HepG2 (cell line): ENCODE data around the gene PKP4. TPM values are rescaled to one million over a fixed set of nuclear protein-coding genes. Genes with fewer than 3 reads are reported as not detected.
A peak's percentile ranks its signal among the peaks of the same experiment; 100 is the strongest.

Source experiments
- ARID5B ChIP-seq: IDR thresholded peaks from 2 replicates; pipeline ENCODE4 v1.4.0; 2020; ENCODE audit warnings: mild to moderate bottlenecking, missing genetic modification reagents
- DBP ChIP-seq: sonication (generic); formaldehyde crosslinking; IDR thresholded peaks from 2 replicates; pipeline ENCODE4 v1.4.0; 2020; ENCODE audit warnings: missing genetic modification reagents; ENCODE audit errors: not compliant biosample characterization
- GATAD1 ChIP-seq: IDR thresholded peaks from 2 replicates; pipeline ENCODE4 v1.6.1; 2016; ENCODE audit warnings: missing genetic modification reagents, missing compliant biosample characterization
- ISL2 ChIP-seq: sonication (generic); formaldehyde crosslinking; IDR thresholded peaks from 2 replicates; pipeline ENCODE4 v1.5.0; 2020; ENCODE audit warnings: missing genetic modification reagents
- KLF12 ChIP-seq: sonication (generic); formaldehyde crosslinking; IDR thresholded peaks from 2 replicates; pipeline ENCODE4 v1.4.0; 2020; ENCODE audit warnings: missing genetic modification reagents, borderline replicate concordance
- KMT2A ChIP-seq: sonication (generic); formaldehyde crosslinking; IDR thresholded peaks from 2 replicates; pipeline ENCODE4 v1.4.0; 2020; ENCODE audit warnings: missing genetic modification reagents
- RARA ChIP-seq: IDR thresholded peaks from 2 replicates; pipeline ENCODE4 v1.6.1; 2016; ENCODE audit warnings: missing genetic modification reagents, missing compliant biosample characterization
- SIN3A ChIP-seq: IDR thresholded peaks from 2 replicates; pipeline ENCODE4 v1.6.1; 2011; ENCODE audit warnings: low read depth, mild to moderate bottlenecking, control low read depth, low read length, borderline replicate concordance
- SOX6 ChIP-seq, 2 experiments: fragments of 450-650 bp in 1 of 2; sonication (generic) in 1 of 2; formaldehyde crosslinking in 1 of 2; IDR thresholded peaks; 2 replicates each; pipeline versions ENCODE4 v1.4.0 to v1.6.1; 2017 to 2020; ENCODE audit warnings: antibody characterized with exemption in 1 of 2, mild to moderate bottlenecking in 1 of 2, missing genetic modification reagents in 1 of 2
- TARDBP ChIP-seq: sonication (generic); formaldehyde crosslinking; IDR thresholded peaks from 2 replicates; pipeline ENCODE4 v1.8.0; 2022; ENCODE audit warnings: mild to moderate bottlenecking, missing genetic modification reagents
- ZC3H4 ChIP-seq: sonication (generic); formaldehyde crosslinking; IDR thresholded peaks from 2 replicates; pipeline ENCODE4 v1.4.0; 2020; ENCODE audit warnings: missing genetic modification reagents, borderline replicate concordance
- ZGPAT ChIP-seq: IDR thresholded peaks from 2 replicates; pipeline ENCODE4 v1.6.1; 2016; ENCODE audit warnings: mild to moderate bottlenecking
- ZNF138 ChIP-seq: sonication (generic); formaldehyde crosslinking; IDR thresholded peaks from 2 replicates; pipeline ENCODE4 v1.5.0; 2020; ENCODE audit warnings: mild to moderate bottlenecking, low read depth, missing genetic modification reagents
- ZNF335 ChIP-seq: sonication (generic); formaldehyde crosslinking; IDR thresholded peaks from 2 replicates; pipeline ENCODE4 v1.4.0; 2020; ENCODE audit warnings: missing genetic modification reagents
- ZNF460 ChIP-seq: sonication (generic); formaldehyde crosslinking; IDR thresholded peaks from 2 replicates; pipeline ENCODE4 v1.5.1; 2020; ENCODE audit warnings: missing genetic modification reagents, mild to moderate bottlenecking, borderline replicate concordance
- ZNF572 ChIP-seq: sonication (generic); formaldehyde crosslinking; IDR thresholded peaks from 2 replicates; pipeline ENCODE4 v1.5.1; 2020; ENCODE audit warnings: mild to moderate bottlenecking, missing genetic modification reagents
- ZNF850 ChIP-seq: sonication (generic); formaldehyde crosslinking; conservative IDR thresholded peaks from 2 replicates; pipeline ENCODE4 v1.9.0; 2021; ENCODE audit warnings: mild to moderate bottlenecking, missing genetic modification reagents
- polyA plus RNA-seq, 8 experiments: library from polyadenylated mRNA; depleted of rRNA in 3 of 8; stranded (reverse) in 7 of 8; unstranded in 1 of 8; fragments of >200 nt; fragmentation: Illumina TruSeq in 4 of 8; extraction: Trizol in 4 of 8; gene quantifications; 2 replicates each; pipeline versions ENCODE4 v1.2.1 to v1.2.3, GENCODE V29; 2011 to 2016; ENCODE audit warnings: low read depth in 4 of 8, missing spikeins in 1 of 8, mixed read lengths in 1 of 8; ENCODE audit not compliant: insufficient read depth in 1 of 8
- total RNA-seq, 5 experiments: library from RNA; depleted of rRNA; stranded (reverse); fragments of >200 nt; fragmentation: Illumina TruSeq; extraction: Trizol; gene quantifications; 2 replicates each; pipeline ENCODE4 v1.2.3, GENCODE V29; 2016; ENCODE audit warnings: low read depth in 1 of 5
- TF ChIP-seq, protein P1 (sequence below): IDR thresholded peaks from 2 replicates; pipeline ENCODE4 v1.6.1; 2016; ENCODE audit warnings: missing compliant biosample characterization, missing genetic modification reagents, borderline replicate concordance
- TF ChIP-seq, protein P2 (sequence below): sonication (generic); formaldehyde crosslinking; IDR thresholded peaks from 2 replicates; pipeline ENCODE4 v1.4.0; 2020; ENCODE audit warnings: missing genetic modification reagents, borderline replicate concordance

The PKP4 gene
- total and polyA plus RNA-seq, 2 of the 13 experiments (the other 11 are each of a cell fraction or from before 2014, with no cell fraction given), result 80.9 to 90.5 TPM

DNA sequence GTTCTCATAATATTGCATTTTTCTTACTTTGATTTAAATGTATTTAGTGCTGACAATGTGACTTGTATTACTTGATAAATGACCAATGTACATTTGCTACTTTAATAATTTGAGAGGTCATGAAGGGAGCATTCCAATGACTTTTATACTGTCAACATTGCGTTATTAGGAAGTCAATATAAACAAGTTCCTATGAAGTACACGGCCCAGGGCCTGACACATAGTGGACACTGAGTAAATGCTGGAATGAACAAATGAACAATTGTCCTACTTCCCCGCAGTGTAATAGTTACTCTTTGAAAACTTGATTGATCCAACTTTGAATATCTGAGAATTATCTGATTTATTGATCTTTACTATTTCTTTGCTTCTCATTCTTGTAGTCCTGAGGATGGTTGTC, 47.3 kb downstream of the PKP4 start (continued):
- TF ChIP-seq ARID5B (CRISPR knock-in tag) (peak; percentile 20; the same call in 1 of the 2 replicates), ZNF335 (CRISPR knock-in tag) (no peak), KLF12 (CRISPR knock-in tag) (no peak), DBP (CRISPR knock-in tag) (no peak), ZNF572 (CRISPR knock-in tag) (no peak), GATAD1 (CRISPR knock-in tag) (no peak), TARDBP (CRISPR knock-in tag) (no peak), ZNF460 (CRISPR knock-in tag) (no peak), KMT2A (no peak), RARA (CRISPR knock-in tag) (0 out of 2 replicates have a peak, but pooled peaks have one; percentile 8), ISL2 (CRISPR knock-in tag) (0 out of 2 replicates have a peak, but pooled peaks have one; percentile 23), ZNF850 (CRISPR knock-in tag) (no peak), SOX6 (IDR thresholded peaks at IDR 0.05) (no peak), SOX6 (CRISPR knock-in tag; IDR thresholded peaks at IDR 0.05) (no peak), ZGPAT (CRISPR knock-in tag) (0 out of 2 replicates have a peak, but pooled peaks have one; percentile 39), ZC3H4 (CRISPR knock-in tag) (no peak), SIN3A (no peak), ZNF138 (CRISPR knock-in tag) (no peak)
- TF ChIP-seq, protein P1, sequence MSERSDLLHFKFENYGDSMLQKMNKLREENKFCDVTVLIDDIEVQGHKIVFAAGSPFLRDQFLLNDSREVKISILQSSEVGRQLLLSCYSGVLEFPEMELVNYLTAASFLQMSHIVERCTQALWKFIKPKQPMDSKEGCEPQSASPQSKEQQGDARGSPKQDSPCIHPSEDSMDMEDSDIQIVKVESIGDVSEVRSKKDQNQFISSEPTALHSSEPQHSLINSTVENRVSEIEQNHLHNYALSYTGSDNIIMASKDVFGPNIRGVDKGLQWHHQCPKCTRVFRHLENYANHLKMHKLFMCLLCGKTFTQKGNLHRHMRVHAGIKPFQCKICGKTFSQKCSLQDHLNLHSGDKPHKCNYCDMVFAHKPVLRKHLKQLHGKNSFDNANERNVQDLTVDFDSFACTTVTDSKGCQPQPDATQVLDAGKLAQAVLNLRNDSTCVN (CRISPR knock-in tag), result no peak
- TF ChIP-seq, protein P2, sequence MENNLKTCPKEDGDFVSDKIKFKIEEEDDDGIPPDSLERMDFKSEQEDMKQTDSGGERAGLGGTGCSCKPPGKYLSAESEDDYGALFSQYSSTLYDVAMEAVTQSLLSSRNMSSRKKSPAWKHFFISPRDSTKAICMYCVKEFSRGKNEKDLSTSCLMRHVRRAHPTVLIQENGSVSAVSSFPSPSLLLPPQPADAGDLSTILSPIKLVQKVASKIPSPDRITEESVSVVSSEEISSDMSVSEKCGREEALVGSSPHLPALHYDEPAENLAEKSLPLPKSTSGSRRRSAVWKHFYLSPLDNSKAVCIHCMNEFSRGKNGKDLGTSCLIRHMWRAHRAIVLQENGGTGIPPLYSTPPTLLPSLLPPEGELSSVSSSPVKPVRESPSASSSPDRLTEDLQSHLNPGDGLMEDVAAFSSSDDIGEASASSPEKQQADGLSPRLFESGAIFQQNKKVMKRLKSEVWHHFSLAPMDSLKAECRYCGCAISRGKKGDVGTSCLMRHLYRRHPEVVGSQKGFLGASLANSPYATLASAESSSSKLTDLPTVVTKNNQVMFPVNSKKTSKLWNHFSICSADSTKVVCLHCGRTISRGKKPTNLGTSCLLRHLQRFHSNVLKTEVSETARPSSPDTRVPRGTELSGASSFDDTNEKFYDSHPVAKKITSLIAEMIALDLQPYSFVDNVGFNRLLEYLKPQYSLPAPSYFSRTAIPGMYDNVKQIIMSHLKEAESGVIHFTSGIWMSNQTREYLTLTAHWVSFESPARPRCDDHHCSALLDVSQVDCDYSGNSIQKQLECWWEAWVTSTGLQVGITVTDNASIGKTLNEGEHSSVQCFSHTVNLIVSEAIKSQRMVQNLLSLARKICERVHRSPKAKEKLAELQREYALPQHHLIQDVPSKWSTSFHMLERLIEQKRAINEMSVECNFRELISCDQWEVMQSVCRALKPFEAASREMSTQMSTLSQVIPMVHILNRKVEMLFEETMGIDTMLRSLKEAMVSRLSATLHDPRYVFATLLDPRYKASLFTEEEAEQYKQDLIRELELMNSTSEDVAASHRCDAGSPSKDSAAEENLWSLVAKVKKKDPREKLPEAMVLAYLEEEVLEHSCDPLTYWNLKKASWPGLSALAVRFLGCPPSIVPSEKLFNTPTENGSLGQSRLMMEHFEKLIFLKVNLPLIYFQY (CRISPR knock-in tag), result no peak
